COLO668 (cell line): ENCODE results near the gene IGDCC3.
A peak's percentile ranks its signal among the peaks of the same experiment; 100 is the strongest.

Experiments used
- DNase-seq: peaks from one replicate; lab custom pipeline; 2025; ENCODE audit not compliant: unreplicated experiment; lab: John Stamatoyannopoulos, UW

The IGDCC3 gene

DNA sequence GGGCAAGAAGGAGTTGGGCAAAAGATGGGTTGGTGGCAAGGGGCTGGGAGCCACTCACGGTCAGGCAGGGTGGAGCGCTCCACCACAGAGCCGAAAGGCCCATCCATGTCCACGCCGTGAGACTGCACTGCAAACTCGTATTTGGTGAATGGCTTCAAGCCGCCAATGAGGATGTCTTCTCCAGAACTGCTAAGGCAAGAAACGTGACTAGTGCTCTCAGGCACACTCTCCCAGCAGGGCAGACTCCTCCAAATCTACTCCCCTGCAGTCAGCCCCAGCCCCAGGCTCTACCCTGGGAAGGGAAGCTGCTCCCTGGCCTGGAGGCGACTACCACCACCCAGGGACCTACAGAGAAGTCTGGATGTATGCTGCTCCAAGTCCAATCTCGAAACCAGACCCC lies 11.4 kb upstream of the IGDCC3 start:
- no peak for DNase-seq

DNA sequence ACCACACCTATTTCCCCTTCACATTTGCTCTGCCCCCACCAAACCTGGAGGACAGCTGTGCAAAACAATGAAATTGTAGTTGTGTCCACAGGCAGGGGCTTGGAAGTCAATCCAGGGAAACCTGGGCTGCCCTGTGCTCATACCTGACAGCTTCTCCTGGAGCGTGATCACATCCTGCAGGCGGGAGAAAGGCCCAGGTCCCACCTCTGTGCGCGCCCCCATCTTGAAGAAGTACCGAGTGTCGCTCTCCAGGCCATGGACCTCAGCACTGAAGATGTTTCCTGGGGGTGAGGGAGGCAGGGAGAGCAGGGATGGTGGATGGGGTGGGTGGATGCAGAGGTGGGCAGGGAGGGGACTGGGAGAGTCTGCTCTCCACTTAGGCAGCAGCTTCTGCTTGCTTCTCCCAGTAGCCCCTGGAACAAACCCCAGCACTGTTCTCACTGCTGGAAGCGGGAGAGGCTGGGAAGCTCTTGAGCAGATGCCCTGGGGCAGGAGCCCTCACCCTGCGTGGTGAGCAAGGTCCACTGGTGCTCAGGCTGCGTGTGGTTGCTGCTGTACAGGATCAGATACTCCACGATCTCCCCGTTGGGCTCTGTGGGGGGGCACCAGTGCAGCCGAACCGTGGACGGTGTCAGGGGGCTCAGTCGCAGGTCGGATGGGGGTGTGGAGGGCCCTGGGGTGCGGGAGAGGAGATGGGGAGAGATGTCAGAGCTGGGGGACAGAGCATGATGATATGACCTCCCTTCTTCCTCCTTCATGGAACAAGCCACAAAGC lies 10.7 kb upstream of the IGDCC3 start:
- no peak for DNase-seq

DNA sequence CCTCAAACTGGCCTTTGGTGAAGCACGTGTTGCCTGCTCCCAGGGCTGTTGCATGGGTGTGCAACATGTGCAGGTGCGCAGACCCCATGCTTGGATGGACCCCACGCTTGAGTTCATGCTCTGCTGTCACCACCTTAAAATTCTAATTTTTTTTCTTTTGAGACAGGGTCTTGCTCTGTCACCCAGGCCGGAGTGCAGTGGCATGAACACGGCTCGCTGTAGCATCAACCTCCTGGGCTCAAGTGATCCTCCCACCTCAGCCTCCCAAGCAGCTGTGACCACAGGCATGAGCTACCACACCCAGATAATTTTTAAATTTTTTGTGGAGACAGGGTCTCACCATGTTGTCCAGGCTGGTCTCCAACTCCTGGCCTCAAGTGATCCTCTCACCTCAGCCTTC lies 9.1 kb upstream of the IGDCC3 start:
- DNase-seq = no peak

DNA sequence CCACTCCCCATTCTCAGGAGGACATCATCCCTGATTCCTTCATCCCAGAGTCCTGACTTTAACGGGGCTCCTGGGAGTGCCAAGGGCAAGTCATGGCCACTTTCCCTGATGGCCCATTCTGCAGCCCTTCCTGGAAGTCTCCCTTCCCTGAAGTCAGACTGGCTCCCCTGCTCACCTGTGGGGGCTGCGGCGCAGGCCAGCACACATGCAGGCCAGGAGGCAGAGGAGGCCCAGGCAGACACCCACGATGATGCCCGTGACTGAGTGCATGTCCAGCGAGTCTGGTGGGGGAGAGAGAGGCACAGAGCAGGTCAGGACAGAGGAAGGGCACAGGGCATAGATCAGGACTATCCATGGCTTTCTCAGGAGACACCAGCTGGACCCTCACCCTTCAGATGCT lies 8.6 kb upstream of the IGDCC3 start:
- DNase-seq = no peak

DNA sequence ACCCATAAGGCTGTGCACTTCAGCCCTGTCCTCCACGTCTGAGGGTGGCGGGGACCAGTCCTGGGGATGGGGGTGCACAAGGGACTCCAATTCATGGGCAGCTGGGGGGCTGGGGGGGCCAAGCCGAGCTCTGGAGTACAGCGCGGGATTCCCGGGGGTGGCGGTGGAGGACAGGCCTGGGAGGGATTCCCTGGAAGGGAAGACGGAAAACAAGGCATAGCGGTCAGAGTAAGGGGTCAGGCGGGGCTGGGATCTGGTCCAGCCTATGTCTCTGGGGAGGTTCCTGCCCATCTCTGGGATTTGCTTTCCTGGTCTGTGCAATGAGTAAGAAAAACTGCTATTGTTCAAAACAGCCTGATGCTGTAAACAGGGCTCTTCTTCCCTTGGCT lies 8.1 kb upstream of the IGDCC3 start:
- DNase-seq = no peak

DNA sequence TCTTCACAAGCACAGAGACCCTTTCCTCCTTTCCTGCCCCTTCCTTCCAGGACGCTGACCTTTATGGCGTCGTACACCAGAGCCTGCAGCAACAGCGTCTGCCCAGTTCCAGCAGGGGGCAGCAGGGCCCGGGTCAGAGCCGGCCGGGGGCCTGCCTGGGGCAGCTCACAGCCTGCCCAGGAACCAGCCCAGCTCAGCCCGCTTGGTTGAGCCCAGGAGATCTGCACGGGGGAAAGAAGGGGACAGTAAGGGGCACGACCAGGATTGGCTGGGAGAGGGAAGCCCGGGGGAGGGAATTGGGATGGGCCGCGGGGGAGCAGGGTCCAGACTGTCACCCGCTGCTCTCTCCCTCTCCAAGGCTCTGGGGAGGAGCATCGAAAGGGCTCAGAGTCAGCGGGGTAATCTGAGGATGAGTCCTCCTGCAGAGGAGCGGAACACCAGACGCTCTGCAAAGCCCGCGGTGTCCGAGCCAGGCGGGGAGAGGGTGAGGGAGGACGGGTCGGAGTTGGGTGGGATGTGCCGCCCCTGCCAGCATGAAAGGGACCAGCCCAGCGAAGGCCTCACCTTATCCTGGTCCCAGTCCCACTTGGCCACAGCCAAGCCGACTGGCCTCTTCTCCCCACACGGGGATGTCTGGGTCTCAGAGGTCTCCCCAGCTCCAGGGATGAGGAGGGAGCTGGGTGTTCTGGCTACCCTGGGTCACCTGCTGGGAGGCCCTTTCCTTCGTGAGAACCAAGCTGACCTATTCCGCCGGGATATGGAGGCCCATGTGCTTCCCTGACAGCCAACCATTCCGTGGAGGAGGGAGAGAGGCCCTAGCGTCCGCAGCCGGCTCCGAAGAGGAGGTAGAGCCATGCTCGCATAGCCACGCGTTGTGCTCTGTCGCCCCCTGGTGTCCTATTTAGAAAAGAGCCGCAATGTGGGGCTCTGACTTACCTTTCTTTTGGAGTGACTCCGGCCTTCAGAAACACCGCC lies 7.4 kb upstream of the IGDCC3 start:
- DNase-seq = peak; percentile 85

DNA sequence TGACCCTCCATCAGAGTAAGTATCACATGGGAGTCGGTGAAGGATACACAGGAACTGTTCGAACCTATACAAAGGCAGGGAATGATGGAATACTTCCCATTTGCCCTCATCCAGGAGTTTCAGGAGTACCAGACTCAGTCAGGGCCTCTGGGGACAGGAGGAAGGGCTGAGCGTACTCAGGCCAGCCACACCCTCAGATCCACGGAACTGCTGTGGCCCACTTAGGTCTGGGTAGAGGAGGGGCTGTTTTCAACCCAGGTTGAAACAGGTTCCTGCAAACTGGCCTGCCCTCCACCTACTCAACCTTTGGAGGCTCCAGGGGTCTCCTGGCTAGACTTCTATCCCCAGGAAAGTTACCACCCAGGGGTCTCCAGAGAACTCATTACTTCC lies 6.7 kb upstream of the IGDCC3 start:
- no peak for DNase-seq

DNA sequence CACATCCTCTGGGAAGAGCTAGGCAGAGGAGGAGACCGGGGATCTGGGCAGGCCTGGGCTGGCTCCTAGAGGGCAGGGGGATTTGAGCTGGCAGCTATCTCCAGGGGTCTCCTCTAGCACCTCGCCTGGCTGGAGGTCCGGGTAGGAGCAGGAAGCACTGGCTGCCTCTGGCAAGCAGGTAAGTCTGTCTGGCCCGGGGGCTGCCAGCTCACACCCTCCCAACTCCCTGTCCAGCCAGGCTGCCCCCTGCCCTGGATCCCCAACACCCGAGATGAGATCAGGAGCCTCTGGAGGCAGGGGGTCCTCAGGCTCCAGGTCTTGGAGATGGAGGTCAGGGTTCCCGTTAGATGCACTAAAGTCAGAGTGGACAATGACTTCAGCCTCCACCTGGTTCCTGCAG lies 6.2 kb upstream of the IGDCC3 start:
- no peak for DNase-seq

DNA sequence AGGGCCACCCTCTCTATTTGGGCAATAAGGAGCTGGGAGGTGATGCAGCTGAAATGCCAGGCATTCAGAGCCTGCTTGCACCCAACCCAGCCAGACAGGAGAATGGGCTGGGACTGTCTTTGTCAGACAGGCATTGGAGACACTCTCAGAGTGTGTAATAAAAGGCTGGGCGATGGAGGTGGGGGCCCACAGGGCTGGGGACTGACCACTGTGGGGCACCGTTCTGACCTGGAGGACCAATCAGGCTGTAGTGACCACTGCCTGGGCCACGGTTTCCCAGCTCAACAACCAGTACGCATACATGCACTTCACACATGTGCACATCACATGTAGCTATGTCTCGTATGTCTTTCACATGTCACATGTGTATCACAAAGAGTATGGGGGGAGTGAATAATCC lies 5.7 kb upstream of the IGDCC3 start:
- DNase-seq = no peak

DNA sequence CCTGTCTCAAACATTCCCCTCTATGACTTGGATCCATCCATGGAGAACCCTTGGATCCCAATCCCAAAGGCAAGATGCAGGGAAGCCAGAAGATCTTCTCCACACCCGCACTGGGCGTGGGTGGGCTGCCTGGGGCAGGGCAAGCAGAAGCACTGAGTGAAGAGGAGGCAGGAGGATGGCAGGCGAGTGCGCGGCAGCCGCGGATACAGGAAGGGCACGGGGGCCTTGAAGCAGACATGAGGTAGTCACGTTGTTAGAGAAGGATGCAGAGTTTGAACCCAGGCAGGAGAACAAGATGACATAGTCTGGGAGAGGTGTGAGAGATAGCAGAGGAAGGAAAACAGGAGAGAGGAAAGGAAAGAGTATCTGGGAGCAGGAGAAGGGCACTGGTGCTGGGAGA lies 5.1 kb upstream of the IGDCC3 start:
- DNase-seq = no peak

DNA sequence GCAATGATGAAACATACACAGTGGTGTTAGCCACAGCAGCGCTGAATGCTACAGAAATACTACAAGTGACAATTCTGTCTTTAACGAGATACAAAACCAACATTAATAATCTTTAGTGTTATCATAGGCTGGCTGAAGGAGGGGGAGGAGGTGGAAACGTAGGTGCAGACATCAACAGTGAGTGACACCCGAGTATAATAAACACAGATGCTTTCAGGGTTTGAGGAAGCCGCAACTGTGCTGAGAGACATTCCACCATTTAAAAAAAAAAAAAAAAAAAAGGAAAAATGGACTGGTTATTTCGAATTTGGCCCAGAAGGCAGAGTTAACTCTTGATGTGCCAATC lies 4.3 kb upstream of the IGDCC3 start:
- no peak for DNase-seq

DNA sequence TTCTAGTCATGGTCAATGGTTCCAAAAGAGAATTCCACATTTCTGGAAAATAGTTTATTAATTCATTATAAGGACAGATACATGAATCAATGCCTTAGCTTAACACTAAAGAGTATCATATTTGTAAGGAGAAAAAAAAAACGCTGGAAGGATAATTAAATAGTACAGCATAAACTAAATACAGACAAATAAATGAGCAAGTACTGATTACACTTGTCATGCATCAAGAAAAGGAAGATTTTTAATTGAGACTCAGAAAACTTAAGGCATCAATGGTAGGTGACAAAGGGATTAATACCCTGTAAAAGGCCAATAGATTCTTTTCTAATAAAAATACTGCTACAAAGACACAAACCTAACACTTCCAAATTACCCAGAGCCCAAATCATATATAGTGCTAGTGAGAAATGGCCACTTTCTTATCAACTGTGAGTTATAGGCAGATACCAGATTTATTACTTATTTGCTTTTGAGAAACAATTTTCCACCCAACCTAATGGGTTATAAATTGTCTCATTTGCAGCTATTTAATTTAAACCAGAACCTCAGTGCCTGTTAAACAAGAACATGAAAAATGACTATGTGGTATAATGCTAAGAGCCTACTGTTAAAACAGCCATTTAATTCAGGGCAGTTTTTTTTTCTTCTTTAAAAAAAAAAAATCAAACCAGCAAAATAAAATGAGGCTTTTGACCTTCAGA lies 3.8 kb upstream of the IGDCC3 start:
- DNase-seq = no peak

DNA sequence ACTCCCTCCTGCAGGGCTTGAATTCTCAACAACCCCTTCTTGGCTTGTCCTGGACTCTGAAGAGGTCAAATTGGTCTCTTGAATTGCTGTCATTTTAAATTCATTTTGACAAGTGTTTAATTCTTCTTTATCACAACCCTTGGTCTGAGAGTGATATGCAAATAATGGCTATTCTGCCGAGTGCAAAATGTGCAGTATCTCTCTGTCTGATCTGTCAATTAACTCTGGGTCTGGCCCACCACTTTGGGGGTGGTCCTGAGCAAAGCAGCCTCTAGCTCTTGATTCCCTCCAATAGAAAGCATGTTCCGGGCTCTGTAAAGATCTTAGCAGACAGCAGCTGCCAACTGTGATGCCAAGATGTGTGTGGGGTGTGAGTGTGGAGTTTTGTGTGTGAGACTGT lies 2.2 kb upstream of the IGDCC3 start:
- DNase-seq = no peak

DNA sequence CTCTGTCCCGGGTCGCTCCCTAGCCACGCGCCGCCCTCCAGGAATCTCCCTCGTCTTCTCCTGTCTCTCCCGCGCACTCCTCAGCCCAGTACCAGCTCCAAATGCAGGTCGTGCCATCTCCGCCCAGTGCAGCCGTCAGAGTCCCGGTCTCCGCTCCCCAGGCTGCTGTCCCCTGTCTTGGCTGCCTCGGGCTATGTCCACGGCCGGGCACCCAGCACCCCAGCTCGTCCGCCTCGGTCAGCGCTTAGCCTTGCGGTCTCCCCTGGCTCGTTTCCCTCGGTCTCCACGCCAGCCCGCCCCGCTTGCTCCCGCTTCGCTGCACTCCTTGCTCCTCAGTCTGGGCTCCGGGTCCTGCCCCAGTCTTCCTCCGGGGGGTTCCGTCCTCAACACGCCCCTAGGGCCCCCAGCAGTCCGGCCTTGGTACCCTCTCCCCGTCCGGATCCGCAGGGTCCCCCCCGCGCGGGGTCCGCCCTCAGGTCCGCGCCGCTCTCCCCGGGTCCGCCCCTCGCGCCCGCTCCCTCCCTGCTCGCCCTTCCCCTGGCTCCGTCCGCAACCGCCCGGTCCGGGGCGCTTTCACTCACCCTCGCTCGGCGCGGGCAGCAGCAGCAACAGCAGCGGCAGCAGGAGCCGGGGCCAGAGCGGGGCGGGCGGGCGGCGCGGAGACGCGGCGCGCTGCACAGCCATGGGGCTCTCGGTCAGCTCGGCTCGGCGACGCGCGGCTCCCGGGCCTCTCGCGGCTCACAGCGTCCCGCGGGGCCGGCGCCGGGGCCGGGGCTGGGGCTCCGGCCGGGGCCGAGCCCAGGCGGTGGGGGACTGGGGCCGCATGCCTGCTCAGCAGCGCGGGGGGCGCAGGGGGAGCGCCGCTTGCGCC lies 462 bp downstream of the IGDCC3 start:
- peak; percentile 34 for DNase-seq

DNA sequence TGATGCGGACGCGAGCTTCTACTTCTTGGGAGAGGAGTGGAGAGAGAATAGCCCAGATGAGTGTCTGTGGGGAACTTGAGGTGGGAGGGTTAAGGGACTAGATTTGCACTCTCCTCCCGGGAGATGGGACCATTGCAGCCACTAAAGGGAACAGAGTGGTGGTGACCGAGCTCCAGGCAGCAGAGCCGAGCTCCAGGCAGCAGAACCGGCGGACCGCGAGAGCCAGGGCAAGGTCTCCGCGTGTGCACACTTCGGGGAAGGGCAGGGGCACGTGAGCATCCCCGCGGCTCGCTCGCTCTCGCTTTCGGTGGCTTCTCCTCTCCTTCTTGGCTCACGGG lies 1.1 kb downstream of the IGDCC3 start:
- peak; percentile 19 for DNase-seq

DNA sequence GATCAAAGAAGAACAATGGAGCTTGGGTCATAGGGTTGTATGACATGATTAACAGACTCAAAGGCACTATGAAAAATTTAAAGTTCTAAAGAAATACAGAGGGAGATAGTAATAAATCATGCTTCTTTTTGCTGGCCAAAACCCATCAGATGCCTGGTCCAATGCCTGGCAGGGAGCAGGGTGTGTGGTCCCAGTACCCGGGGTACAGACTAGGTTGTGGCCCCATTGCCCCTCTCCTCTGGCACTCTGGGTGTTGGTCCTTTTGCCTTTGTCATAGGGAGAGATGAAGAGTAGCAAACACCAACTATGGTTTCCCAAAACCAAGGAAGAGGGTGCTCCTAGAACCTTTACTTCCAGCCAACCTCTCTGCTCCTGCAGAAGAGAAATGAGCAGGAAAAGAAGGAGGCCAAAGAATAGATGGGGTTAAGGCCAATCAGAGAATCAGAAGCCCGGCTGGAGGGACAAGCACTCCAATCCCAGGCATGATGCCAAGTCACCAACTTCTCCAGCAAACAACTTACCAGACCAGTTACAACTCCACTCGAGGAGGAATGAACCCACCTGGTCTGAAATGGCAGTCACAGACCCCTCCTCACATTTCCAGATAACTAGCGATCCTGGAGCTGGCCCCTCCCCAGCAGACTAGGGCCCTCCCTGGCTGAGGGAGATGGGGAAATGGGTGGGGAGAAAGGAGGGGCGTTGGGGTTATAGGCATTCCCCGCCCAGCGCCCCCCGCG lies 1.8 kb downstream of the IGDCC3 start:
- no peak for DNase-seq

DNA sequence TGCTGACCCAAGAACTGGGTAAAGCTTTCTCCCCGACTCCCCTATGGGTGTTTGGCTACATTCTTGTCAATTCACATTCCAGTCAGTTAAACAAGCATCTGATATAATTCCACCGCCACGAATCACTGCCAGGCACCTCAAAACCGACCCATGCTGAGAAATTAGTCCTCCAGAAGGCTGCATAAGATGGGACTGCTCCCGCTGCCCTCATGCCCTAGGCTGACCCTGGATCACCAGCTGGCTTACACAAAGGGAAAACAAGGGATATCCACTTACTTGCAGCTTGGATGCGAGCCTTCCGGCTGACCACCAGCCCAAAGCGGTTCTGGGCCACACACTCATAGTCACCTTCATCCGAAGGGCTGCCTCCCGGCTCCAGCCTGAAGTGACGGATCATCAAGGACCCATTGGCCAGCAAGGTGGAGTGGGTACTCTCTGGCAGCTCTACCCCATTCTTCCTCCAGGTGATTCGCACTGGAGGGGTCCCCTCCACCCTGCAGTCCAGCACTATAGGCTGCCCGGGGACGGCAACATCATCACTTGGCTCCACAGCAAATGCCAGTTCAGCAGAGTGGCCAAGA lies 2.9 kb downstream of the IGDCC3 start:
- no peak for DNase-seq

DNA sequence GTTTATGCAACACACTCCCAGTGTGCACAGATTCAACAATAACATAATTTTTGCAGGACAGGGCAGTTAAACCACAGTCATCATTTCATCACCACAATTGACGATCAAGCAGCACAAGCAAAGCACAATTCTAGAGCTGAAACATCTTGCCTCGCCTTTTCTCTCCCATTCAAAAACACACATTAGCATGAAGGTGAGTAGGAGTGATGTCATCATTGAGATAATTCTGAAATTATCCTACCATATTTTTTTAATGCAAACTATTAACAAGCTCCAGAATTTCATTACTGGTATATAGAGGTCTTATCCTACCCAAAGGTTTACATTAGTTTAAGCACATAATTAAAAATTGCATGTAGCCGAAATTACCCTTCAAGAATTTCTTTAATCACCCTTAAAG lies 3.5 kb downstream of the IGDCC3 start:
- DNase-seq = no peak

DNA sequence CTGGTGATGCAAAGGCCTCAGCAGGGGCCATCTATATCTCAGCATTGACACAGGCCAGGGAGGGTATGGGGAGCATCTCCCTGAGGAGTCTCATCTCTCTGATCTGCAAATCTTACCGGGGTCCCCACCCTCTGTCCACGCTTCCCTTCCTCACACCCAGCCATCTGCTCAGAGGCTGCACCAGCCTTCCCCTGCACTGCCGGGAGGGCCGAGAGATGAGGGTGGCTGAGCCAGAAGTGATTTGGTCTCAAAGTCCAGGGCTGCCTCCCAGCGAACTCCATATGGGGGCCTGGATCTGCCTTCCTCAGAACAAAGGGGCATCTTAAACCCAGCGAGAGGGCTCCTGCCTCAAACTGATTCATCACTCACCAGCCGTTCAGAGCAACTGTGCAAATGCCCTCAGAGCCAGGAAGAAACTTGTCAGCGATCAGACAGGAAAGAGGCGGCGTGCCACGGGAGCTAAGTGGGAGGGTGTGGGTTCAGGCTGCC lies 4.6 kb downstream of the IGDCC3 start:
- DNase-seq = no peak

DNA sequence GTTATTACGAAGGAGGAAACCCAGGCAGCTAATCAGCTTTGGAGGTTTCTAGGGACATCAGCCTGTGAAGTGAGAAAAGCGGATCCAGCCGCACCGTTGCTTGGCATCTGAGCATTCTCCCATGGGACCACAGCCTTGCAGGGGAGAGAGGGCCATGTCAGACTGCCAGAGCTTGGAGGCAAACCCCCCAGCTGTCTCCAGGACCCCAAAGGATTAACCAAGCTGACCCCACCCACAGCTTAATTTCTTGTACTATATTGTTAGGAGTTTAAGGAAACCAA lies 5.1 kb downstream of the IGDCC3 start:
- no peak for DNase-seq
